ENCODE measurements around the gene DIS3L2.
"Not testable (repeated sequence)": the region's sequence is repeated elsewhere in the genome, so short reads cannot be mapped to it uniquely, and the experiment has no call there.

The DIS3L2 gene

DNA sequence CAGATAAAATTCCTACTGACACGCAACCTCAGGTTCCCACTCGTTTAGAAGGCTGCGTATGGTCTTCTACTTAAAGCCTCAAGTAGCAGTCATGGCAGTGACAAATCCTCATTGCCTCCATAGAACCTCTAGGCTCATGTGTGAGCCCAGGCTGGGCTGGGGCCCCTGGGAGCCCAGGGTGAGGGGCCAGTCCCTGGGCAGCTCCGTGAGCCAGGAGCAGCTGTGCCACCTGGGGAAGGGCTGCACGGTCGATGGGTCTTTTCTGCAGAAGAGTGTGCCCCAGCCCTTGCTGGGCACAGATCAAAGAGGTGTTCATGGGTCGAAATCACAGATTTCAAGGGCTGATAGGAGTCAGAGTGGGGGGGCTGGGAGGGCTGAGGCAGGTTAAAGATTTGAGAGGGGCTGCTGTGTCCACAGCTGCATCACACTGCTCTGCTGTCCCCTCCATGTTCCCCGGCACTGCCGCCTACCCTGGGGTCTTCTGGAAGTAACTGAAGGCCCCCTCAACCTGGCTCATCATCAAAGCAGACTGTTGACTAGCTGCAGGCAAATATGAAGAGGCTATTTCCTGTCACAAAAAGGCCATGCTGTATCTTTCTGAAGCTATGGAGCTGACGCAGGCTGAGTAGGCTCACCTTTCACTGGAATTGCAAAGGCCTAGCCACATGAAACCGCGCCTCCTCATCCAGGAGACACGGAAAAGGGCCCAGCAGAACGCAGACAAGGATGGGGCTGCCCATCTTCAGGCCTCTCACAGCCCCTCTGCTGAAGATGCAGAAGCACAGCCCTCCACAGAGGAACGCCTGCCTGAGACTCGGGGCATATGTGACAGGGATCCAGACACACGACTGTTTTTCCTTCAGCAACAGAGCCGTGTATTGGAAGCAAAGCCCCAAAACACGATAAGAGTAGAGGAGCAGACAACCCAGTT lies 381.4 kb downstream of the DIS3L2 start:
- DNase-seq (ENCODE audit: low read depth in 2 of 2, low spot score in 1 of 2) = no peak

DNA sequence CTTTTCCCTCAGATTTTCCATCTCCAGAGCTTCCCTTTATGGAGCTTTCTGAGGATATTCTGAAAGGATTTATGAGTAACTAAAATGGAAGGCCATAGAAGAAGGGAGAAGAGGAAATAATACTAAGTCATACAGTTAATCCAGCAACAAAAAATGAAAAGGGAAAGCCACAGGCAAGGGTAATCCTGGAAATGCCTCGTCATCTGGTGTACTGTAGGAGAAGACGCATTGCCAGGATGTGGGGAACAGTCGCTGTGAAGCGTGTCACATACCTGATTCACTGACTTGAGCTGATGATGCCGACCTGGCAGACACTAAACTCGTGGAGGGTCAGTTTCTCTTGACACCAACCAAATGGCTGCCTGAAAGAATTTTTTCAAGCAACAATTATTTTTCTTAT lies 382.3 kb downstream of the DIS3L2 start:
- no peak for DNase-seq (ENCODE audit: low read depth in 2 of 2, low spot score in 1 of 2)

DNA sequence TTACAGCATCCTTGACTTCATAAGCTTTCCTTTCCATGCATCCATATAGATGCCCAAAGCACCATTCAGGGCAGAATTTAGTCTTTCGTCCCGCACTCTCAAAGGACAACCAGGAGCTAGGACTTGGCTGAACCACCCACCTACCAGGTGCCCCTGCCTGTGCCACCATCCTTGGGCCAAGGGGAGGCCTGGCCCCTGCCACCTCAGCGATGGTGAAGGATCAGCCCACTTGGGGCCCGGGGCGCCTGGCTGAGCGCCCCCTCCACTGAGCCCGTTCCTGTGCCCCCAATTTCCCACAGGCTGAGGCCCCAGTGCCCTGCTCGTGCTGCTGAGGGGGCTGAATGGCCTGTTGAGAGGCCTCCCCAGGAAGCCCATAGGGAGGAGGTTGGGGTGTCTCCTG lies 383.7 kb downstream of the DIS3L2 start:
- no peak for DNase-seq (ENCODE audit: low read depth in 2 of 2, low spot score in 1 of 2)

DNA sequence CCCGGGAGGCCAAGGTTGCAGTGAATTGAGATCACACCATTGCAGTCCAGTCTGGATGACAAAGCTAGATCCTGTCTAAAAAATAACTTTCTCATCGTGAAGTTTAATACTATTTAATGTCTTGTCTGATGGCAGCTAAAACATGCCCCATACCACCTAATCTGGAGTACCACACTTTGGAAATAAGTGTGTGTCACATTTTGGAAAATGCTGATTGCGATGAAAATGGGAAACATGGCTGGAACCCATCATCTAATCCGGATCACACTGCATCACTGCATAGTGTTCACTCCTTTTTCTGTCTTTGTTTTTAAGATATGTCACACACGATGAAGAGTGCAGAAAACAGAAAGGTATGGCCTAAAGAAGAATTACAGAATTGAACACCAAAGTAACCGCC lies 385.9 kb downstream of the DIS3L2 start:
- DNase-seq (ENCODE audit: low read depth in 2 of 2, low spot score in 1 of 2) = no peak

DNA sequence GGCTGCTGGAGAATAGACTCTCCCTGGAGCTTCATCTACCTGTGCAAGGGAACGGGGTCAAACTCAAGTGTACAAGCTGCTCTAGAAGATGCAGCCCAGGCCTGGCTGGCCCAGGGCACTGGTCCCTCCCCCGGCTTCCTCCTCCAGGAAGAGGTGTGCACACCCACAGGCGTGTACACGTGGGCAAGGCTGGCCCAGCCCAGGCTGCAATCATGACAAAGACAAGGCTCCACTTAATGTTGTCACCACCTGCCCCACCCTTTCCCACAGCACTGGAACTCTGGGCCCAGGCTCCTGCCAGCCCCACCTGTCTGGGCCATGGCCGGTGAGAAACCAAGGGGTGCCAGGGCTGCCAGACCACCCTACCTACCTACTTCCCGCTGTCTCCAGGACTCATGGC lies 387.4 kb downstream of the DIS3L2 start:
- no peak for DNase-seq (ENCODE audit: low read depth in 2 of 2, low spot score in 1 of 2)

DNA sequence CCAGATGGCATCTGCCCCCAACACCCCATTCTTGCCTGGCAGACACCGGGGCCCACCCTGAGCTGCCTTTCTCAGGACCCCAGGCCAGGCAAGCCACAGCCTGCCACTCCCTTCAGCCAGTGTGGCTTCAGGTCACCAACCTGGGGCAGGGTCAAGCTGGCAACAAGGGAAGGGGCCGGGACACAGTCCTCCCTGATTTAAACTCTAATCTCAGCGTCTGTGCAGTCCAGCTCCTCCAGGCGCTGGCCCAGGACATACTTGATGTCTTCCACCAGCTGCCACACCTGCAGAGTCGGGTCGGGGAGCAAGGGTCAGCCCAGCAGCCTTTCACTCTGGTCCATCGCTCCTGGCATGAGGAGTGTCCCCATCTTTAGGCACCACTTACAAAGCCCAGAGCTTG lies 388.0 kb downstream of the DIS3L2 start:
- no peak for DNase-seq (ENCODE audit: low read depth in 2 of 2, low spot score in 1 of 2)

DNA sequence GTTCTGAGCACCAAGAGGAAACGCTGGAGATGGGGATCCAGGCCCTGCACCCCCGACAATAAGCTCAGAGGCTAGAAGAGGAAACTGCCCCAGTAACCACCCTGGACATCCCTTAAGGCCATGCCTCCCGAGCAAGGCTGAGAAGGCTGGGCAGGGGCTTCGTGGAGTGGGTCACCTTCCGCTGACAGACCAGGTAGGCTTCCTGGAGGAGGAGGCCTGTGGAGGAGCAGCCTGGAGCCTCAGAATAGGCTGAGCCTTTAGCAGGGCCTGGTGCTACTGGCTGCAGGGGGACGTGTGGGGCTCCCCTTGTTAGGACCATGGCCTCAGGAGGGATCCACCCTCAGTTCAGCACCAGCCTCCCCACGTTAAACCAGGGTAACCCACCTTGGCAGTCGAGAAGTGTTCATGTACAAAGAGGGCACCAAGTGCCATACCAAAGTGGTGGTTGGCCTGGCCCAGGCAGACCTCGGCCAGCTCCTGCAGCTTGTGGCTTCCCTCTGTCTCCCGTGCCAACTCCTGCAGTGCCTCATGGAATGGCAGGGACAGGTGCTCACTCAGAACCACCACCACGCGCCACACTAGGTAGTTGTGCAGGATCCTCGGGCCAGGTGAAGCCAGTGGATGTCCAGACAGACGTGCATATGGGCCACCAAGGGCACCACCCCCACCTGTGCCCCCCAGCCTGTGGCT lies 388.6 kb downstream of the DIS3L2 start:
- no peak for DNase-seq (ENCODE audit: low read depth in 2 of 2, low spot score in 1 of 2)

DNA sequence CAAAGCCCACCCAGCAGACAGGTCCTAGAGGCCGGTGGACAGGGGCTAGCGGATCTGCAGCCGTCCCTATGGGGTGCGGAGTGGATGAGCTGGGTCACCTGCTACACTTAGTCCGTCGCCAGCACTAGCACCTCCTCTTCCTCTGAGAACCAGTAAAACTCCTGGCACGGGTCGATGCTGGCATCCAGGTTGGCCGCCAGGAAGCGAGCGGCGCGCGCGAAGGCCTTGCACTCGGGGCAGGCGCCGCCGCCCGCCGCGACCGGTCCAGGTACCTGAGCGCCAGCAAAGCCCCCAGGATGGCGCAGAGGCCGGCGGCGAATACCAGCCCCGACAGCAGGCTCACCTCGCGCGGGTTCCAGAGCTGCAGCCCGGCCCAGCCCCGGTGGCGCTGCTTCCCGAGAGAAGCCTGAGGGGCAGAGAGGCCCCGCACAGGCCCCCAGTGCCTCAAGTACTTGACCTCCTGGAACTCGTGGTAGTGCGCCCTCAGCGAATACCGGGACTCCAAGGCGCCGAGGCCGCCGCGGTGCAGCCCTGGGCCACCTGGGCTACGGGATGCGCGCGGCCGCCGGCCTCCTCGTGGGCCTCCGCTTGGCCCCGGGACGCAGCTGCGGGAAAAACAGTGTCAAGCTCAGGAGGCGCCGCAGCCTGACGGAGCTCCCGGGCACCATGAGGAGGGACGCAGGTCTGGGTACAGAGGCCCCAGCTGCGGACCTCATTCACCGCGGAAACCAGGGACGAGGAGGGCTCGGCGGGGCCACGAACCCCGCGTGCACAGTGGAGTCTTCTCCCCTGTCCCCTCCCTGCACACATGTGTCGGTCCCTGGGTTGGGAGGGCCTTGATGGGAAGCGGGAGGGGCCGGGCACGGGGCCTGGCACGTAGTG lies 389.5 kb downstream of the DIS3L2 start:
- no peak for DNase-seq (ENCODE audit: low read depth in 2 of 2, low spot score in 1 of 2)

DNA sequence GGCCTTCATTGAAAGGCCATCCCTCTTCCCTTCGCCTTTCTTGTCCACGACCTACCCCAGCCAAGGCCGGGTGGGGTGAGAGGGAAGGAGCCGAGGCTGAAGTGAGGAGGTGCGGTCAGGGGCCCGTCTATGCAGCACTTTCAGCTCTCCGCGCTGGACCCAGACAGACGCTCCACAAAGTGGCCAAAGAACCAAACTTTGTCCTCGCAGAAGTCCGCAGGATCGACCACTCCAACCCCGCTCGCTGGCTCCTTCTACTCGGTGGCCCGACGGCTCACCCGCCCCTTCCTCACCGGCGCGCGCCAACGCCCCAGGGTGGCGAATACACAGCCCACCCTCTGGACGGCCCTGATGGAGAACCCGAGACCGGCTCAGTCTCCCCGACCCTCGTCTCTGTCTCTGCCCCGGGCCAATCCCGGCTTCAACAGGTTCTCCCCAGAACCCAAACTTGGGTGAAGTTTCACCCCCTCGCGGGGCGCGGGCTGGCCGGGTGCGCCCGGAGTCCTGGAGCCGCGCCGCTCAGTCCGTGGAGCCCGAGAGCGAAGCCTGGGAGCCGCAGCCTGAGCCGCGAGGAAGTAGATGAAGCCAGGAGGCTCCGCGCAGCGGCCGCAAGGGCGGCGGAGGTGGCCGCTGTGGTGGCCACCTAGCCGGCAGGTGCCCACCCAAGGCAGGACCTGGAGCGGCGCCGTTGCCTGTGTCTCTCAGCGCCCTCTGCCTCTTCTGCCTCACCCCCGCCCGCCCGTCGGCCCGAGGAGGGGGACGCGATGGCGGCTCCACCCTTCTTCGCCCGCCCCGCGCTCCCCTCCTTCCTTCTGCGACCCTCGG lies 390.4 kb downstream of the DIS3L2 start:
- DNase-seq (ENCODE audit: low read depth in 2 of 2, low spot score in 1 of 2) = no peak

DNA sequence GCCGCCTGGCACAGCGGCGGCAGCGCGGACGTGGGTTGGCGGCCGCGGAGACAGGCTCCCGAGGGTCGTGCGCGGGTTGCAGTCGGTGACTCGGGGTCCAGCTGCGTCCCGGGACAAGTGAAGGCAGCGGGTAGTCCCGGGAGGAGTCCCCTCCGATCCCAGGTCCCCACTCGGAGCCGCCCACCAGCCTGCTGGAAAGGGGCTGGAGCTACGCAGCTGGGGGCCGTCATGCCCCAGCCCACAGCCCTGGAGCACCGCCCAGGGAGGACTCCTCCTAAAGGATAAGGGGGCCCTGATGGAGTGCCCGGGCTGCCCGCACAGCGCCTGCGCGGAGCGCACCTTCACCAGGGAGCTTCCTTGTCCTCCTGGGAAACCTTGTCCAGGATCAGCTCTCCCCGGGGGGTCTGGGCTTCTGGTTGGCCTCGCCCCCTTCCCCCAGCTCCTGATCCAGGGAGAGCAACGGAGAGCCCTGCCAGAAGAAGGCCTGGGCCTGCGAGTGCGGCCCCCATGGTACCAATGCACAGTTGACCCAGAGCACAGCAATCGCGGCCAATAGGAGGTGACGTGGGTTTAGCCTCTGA lies 391.1 kb downstream of the DIS3L2 start:
- no peak for DNase-seq (ENCODE audit: low read depth in 2 of 2, low spot score in 1 of 2)

DNA sequence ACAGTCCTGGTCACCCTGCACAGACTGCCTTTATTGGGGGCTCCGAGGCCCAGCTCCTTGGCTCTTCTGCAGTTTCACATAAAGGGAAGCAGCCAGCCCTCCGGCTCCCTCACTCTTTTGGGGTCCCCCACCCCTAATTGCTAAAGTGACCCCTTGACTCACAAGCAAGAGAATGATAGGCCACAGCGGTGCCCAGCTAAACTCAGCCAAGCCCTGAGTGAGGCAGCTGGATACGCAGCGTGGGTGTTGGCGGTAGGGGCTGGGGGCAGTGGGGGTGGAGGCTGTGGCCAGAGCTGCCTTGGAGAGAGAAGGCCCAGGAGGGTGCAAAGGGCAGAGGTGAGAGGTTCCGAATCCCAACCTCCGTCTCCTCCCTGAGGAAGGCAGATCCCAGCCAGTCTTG lies 391.6 kb downstream of the DIS3L2 start:
- DNase-seq (ENCODE audit: low read depth in 2 of 2, low spot score in 1 of 2) = no peak

DNA sequence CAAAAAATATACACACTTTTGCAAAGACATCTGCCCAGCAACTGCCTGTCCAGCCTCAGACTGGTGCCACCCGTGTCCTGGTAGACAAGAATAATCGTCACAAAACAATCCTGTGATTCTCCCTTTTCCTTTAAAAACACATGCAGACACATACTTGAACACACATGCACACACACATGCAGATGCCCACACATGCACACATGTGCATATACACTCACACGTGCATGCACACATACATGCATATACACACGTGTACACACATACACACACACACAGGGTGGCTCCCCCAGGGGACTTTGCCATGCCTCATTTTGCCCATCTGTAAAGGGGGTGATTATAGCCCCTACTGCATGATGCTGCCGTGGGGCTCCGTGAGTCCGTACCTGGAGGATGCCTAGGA lies 392.1 kb downstream of the DIS3L2 start:
- DNase-seq (ENCODE audit: low read depth in 2 of 2, low spot score in 1 of 2) = no peak

DNA sequence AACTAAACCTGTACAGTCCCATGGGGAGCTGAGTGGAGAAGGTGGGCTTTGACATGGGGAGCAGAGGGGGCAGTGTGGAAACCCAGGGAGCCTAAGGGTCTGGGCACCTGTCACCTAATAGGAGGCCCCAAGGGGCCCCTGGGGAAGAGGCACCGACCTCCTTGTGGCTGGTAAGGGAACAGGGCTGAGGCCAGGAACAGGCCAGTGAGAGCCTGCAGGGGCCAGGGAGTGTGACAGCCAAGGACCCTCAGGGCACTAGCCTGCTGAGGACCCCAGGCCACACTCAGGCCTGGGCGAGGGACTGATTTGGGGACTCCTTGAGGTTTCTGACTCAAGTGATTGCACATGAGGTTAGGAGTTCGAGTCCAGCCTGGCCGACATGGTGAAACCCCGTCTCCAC lies 392.6 kb downstream of the DIS3L2 start:
- DNase-seq (ENCODE audit: low read depth in 2 of 2, low spot score in 1 of 2) = no peak

DNA sequence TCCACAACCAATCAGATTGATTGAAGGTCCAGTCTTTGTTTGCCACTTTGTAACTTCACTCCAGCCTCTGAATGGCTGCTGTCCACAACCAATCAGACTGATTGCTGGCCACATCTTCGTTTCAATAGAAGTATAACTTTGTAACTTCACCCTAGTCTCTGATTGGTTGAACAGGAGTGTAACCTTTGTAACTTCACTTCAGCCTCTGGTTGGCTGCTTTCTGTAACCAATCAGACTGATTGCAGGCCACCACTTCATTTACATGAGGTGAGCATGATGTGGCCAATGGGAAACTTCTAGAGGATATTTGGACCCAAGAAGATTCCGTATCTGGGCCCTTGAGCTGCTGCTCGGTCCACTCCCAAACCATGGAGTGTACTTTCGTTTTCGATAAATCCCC lies 400.1 kb downstream of the DIS3L2 start:
- DNase-seq (ENCODE audit: low read depth in 2 of 2, low spot score in 1 of 2) = no peak

DNA sequence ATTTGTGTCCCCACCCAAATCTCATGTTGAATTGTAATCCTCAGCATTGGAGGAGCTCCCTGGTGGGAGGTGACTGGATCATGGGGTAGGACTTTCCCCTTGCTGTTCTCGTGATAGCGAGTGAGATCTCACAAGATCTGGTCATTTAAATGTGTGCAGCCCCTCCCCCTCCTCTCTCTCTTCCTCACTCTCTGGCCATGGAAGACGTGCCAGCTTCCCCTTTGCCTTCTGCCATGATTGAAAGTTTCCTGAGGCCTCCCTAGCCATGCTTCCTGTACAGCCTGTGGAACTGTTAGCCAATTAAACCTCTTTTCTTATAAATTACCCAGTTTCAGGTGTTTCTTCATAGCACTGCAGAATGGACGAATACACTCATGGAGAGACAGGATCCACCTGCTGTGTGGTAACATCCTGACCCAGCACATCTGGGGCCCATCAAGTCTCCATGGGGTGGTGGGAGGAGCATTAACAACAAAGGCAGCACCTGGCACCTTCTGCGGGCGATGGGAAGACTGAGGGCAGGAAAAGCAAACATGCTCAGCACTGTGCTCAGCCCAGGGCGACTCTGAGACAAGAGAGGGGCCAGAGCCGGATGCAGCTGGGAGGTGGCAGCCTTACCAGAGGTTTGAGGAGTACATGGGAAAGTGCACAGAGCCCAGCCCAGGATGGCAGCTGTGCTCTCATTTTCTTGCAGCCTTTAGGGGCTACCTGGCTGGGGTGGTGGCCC lies 400.8 kb downstream of the DIS3L2 start:
- no peak for DNase-seq (ENCODE audit: low read depth in 2 of 2, low spot score in 1 of 2)

DNA sequence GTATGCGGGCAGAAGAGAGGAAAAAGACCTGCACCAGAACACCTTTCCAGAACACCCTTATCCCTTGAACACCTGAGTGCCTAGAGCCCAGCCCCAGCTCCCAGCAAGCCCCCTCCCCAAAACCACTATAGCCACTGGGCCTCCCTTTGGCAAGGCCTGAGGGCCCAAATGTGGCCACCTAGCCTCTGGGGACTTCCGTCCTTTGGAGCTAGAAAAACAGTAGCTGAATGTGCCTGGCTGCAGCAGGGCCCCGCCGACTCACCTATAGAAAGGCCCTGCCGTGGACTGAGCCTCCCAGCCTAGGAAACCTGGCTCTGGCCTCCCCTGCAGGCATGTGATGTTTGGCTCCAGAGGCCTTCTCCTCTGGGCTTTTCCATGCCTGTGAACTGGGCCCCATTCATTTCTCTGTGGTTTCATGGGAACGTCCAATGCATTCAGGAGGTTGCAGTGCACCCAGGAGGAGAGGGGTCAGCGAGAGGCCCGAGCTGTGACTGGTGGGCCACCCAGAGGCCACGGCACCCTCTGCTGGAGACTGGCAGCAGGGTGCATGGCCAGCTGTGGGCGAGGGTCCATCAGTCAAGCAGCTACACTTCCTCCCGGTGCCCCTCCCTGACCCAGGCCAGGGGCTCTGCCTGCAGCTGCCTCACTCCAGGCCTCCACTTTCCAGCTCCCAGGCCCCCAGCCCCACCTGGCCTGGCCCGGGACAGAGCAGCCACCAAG lies 401.7 kb downstream of the DIS3L2 start:
- DNase-seq (ENCODE audit: low read depth in 2 of 2, low spot score in 1 of 2) = not testable (repeated sequence)

DNA sequence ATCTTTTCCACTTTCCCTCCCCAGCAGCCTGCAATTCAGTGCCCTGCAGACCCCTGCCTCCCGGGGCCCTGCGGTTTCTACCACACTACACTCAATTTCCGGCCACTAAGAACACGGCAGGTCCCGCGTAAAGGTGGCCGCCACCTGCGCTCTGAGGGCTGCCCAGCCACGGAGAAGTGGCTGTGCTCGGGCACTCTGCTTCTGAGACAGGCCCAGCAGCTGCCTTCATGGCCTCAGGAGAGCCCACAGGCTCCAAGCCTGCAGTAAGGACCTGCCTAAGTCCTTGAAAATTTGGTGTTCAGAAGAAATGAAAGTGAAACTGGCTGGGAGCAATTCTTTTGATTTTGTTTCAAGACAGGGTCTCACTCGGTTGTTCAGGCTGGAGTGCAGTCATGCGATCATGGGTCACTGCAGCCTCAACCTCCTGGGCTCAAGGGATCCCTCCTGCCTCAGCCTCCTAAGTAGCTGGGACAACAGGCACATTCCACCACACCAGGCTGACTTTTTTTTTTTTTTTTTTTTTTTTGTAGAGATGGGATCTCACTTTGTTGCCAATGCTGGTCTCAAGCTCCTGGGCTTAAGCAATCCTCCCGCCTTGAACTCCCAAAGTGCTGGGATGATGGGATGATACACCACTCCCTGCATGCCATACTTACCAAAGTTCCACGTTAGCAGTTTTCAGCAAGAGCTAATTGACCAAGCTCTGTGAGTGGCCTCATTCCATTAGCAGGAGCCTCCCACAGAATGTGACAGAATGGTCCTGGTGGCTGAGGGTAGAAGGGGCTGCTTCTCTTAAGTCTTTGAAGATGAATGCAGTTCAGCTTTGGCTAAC lies 402.5 kb downstream of the DIS3L2 start:
- no peak for DNase-seq (ENCODE audit: low read depth in 2 of 2, low spot score in 1 of 2)

All from stimulated activated CD8-positive, alpha-beta memory T cell treated with anti-CD3 and anti-CD28 coated beads, Interleukin-4, amount 100 ng/mL, for 1 hour (primary cell).